ENCODE data around the gene DCAF4. TPM values are rescaled to one million over a fixed set of nuclear protein-coding genes. Genes with fewer than 3 reads are reported as not detected.

Gene DCAF4
- total RNA-seq, 1 experiment from 2014 or later = 19.6 TPM

- TF ChIP-seq PRDM15 (CRISPR knock-in tag; IDR thresholded peaks at IDR 0.05) = no peak
Measured at GRCh38 chr14:72887514-72887913, 38.8 kb upstream of the DCAF4 start (continued).

GRCh38 chr14:72888192-72888591 lies 38.1 kb upstream of the DCAF4 start:
- no peak for ATAC-seq
- no peak overlapping the region for H3K4me3 Mint-ChIP-seq
- no peak for DNase-seq (ENCODE audit: low spot score)
- TF ChIP-seq ZNF671 (CRISPR knock-in tag; IDR thresholded peaks at IDR 0.05) (no peak), OVOL2 (CRISPR knock-in tag; IDR thresholded peaks at IDR 0.05; ENCODE audit: borderline replicate concordance) (no peak), STAT6 (CRISPR knock-in tag; conservative IDR thresholded peaks at IDR 0.05; ENCODE audit: low read depth) (no peak), GTF2I (CRISPR knock-in tag; conservative IDR thresholded peaks at IDR 0.05) (no peak), ZNF423 (CRISPR knock-in tag; IDR thresholded peaks at IDR 0.05) (no peak), MAX (CRISPR knock-in tag; IDR thresholded peaks at IDR 0.05) (no peak), ZSCAN18 (CRISPR knock-in tag; IDR thresholded peaks at IDR 0.05) (no peak), TEAD1 (CRISPR knock-in tag; IDR thresholded peaks at IDR 0.05) (no peak), ZBTB21 (CRISPR knock-in tag; IDR thresholded peaks at IDR 0.05; ENCODE audit: borderline replicate concordance) (no peak), ARID4B (CRISPR knock-in tag; IDR thresholded peaks at IDR 0.05; ENCODE audit: borderline replicate concordance) (no peak), IRF2 (CRISPR knock-in tag; IDR thresholded peaks at IDR 0.05; ENCODE audit: borderline replicate concordance, low read depth) (no peak), KAT7 (CRISPR knock-in tag; IDR thresholded peaks at IDR 0.05; ENCODE audit: borderline replicate concordance) (no peak), AFF4 (CRISPR knock-in tag; IDR thresholded peaks at IDR 0.05; ENCODE audit: borderline replicate concordance) (no peak), FOXP1 (CRISPR knock-in tag; IDR thresholded peaks at IDR 0.05; ENCODE audit: borderline replicate concordance) (no peak), CBFB (CRISPR knock-in tag; IDR thresholded peaks at IDR 0.05; ENCODE audit: low read depth) (no peak), CREB1 (CRISPR knock-in tag; IDR thresholded peaks at IDR 0.05) (no peak), RORB (CRISPR knock-in tag; IDR thresholded peaks at IDR 0.05) (no peak), SMAD3 (CRISPR knock-in tag; IDR thresholded peaks at IDR 0.05; ENCODE audit: borderline replicate concordance) (no peak), ZNF263 (CRISPR knock-in tag; IDR thresholded peaks at IDR 0.05; ENCODE audit: low read depth) (no peak), SP1 (CRISPR knock-in tag; conservative IDR thresholded peaks at IDR 0.05) (no peak)
- H3K36me3 Mint-ChIP-seq = peaks cover 4% of the 10 kb centered on the region; the same call in 1 of the 2 replicates
- peaks cover 12% of the 10 kb centered on the region; the same call in 1 of the 2 replicates for H3K9me3 Mint-ChIP-seq
- H3K27me3 Mint-ChIP-seq (ENCODE audit: low read depth) = peaks cover 40% of the 10 kb centered on the region
- H3K27ac Mint-ChIP-seq = peak overlapping the region; percentile 2; the same call in 1 of the 2 replicates
- POLR2A ChIA-PET = no interaction called here
- CTCF ChIA-PET = interaction anchor here (0.7 to 2.4 kb wide), 5 partner anchors 11 to 374 kb away, joined by 3 to 10 read pairs (median 4); no protein-coding TSS in a partner anchor
- H3K4me1 Mint-ChIP-seq = peaks cover 61% of the 10 kb centered on the region

Measured in WTC11 (cell line).